Measurements from ENCODE around the gene ABCC10.
A peak's percentile ranks its signal among the peaks of the same experiment; 100 is the strongest.
"Not testable (repeated sequence)": the region's sequence is repeated elsewhere in the genome, so short reads cannot be mapped to it uniquely, and the experiment has no call there.

The ABCC10 gene, protein sequence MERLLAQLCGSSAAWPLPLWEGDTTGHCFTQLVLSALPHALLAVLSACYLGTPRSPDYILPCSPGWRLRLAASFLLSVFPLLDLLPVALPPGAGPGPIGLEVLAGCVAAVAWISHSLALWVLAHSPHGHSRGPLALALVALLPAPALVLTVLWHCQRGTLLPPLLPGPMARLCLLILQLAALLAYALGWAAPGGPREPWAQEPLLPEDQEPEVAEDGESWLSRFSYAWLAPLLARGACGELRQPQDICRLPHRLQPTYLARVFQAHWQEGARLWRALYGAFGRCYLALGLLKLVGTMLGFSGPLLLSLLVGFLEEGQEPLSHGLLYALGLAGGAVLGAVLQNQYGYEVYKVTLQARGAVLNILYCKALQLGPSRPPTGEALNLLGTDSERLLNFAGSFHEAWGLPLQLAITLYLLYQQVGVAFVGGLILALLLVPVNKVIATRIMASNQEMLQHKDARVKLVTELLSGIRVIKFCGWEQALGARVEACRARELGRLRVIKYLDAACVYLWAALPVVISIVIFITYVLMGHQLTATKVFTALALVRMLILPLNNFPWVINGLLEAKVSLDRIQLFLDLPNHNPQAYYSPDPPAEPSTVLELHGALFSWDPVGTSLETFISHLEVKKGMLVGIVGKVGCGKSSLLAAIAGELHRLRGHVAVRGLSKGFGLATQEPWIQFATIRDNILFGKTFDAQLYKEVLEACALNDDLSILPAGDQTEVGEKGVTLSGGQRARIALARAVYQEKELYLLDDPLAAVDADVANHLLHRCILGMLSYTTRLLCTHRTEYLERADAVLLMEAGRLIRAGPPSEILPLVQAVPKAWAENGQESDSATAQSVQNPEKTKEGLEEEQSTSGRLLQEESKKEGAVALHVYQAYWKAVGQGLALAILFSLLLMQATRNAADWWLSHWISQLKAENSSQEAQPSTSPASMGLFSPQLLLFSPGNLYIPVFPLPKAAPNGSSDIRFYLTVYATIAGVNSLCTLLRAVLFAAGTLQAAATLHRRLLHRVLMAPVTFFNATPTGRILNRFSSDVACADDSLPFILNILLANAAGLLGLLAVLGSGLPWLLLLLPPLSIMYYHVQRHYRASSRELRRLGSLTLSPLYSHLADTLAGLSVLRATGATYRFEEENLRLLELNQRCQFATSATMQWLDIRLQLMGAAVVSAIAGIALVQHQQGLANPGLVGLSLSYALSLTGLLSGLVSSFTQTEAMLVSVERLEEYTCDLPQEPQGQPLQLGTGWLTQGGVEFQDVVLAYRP (N-terminal part only)

DNA sequence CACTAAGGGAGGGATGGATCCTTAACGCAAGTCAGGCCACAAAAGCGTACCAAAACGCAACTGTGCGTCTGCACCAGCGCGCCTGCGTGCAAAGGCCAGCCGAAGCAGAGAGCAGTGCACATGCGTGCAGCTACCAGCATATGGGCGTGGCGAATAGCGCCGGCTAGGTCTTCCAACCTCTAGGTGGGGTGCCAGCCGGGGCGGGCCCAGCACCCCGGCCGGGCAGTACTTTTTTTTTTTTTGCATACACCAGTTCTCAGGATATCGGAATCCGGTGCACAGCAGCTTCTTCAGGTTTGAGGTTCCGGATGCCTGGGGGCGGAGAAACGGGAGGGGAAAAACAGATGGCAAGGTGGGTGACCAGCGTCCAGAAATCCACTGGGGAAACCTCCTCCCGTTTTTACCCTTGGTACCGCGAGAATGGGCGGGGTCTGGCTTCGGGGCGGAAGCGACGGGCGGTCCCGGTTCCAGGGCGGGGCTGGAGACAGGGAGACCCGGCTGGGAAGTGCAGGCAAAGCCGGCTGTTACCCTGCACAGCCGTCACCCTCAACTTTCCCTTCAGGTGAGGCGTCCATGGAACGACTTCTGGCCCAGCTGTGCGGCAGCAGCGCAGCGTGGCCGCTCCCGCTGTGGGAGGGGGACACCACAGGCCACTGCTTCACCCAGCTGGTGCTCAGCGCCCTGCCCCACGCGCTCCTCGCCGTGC, at the start of gene ABCC10:
Gene ABCC10 (plus strand): TSS at position 136 of the 706 bp plus-strand sequence. CDS start 438 bp downstream, at position 574.
- DNase-seq (ENCODE audit: low spot score): peak; percentile 92

GRCh38 chr6:43377710-43378229, 49.6 kb upstream of the ABCC10 start:
- DNase-seq (ENCODE audit: low spot score): no peak

- no peak for DNase-seq (ENCODE audit: low spot score)
These were observed 48.7 kb upstream of the ABCC10 start for GRCh38 chr6:43378631-43379030.

DNA sequence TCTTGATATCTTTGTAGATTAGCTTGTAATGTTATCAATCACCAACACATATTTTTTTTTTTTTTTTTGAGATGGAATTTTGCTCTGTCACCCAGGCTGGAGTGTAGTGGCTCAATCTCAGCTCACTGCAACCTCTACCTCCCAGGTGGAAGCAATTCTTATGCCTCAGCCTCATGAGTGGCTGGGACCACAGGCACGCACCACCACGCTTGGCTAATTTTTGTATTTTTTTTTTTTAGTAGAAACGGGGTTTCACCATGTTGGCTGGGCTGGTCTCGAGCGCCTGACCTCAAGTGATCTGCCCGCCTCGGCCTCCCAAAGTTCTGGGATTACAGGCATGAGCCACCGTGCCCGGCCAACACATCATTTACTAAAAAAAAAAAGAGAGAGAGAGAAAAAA, 46.5 kb upstream of the ABCC10 start:
- not testable (repeated sequence) for DNase-seq (ENCODE audit: low spot score)

- DNase-seq (ENCODE audit: low spot score): no peak
These were observed 44.2 kb upstream of the ABCC10 start for GRCh38 chr6:43383021-43383667.

- no peak for DNase-seq (ENCODE audit: low spot score)
These were observed 40.8 kb upstream of the ABCC10 start for GRCh38 chr6:43386492-43386891.

DNA sequence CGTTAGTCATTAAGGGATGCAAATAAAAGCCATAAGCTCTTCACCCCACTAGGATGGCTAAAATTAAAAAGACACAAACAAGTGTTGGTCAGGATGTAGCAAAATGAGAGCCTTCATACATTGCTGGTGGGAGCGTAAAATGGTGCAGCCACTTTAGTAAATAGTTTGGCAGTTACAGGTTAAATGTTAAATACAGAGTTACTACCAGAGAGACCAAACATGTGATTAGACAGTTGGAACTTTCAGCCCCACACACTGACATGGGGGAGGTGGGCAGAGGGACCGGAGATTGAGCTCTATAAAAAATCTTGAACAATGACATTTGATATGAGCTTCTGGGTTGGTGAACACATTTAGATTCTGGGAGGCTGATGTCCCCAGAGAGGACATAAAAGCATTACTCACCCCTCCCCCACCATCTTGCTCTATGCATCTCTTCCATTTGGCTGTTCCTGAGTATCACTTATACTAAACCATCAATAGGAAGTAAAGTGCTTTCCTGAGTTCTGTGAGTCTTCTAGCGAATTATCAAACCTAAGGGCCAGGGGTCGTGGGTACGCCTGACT, 37.5 kb upstream of the ABCC10 start:
- no peak for DNase-seq (ENCODE audit: low spot score)

GRCh38 chr6:43390753-43391439, 36.4 kb upstream of the ABCC10 start:
- not testable (repeated sequence) for DNase-seq (ENCODE audit: low spot score)

DNA sequence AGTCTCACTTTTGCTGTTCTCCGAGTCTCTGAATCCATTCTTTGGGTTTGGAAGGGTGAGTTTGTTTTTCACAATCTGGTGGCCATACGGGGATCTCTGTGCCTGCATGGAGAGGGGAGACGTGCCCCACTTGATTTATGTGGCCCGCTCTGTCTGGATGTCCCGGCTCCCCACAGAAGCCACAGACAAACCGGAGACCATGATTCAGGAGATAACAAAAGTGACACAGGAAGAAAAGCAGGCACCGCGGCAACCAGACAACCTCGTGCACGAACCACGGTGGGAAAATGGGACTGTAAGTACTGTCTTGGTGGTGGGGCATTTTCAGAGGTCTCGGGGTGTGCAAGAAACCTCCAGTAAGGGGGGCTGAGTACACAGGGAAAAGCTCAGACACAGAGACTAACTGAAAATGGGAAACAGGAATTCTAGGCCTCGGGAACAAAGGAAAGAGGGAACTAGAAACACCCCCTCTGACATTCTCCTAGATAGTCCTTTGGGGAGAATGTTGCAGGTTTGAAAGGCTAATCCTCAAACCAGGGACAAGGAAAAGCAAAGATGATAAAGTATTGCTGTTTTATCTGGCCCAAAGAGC, 35.8 kb upstream of the ABCC10 start:
- no peak for DNase-seq (ENCODE audit: low spot score)

DNA sequence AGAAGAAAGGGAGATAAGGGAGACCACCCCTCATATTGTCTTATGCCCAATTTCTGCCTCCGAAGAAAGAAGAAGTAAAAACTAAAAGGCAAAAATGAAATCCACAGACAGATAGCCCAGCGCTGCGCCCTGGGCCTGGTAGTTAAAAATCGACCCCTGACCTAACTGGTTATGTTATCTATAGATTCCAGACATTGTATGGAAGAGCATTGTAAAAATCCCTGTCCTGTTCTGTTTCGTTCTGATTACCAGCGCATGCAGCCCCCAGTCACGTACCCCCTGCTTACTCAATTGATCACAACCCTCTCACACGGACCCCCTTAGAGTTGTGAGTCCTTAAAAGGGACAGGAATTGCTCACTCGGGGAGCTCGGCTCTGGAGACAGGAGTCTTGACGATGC, 34.2 kb upstream of the ABCC10 start:
- not testable (repeated sequence) for DNase-seq (ENCODE audit: low spot score)

GRCh38 chr6:43393602-43394001, 33.7 kb upstream of the ABCC10 start:
- no peak for DNase-seq (ENCODE audit: low spot score)

DNA sequence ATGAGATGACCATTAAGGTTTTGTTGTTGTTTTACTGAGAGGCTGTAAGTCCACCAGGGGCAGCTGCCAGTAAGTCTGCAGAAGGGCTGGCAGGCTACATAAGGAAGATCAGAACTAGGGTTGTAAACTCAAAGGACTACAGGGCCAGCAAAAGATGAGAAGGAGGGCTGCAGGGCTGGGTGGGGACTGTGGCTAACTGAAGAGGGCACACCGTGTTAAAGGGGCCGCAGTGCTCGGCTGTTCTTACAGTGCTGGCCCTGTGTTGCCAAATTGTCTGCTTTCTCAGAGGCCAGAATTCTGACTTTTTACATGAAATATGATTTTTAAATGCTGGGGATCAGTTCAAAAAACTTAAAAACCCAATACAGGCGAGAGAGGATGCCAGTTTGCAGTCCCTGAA, 32.4 kb upstream of the ABCC10 start:
- no peak for DNase-seq (ENCODE audit: low spot score)

GRCh38 chr6:43395776-43396175, 31.6 kb upstream of the ABCC10 start:
- DNase-seq (ENCODE audit: low spot score): peak; percentile 8

GRCh38 chr6:43396408-43397149, 30.8 kb upstream of the ABCC10 start:
- DNase-seq (ENCODE audit: low spot score): no peak

GRCh38 chr6:43399932-43400487, 27.3 kb upstream of the ABCC10 start:
- DNase-seq (ENCODE audit: low spot score): no peak

DNA sequence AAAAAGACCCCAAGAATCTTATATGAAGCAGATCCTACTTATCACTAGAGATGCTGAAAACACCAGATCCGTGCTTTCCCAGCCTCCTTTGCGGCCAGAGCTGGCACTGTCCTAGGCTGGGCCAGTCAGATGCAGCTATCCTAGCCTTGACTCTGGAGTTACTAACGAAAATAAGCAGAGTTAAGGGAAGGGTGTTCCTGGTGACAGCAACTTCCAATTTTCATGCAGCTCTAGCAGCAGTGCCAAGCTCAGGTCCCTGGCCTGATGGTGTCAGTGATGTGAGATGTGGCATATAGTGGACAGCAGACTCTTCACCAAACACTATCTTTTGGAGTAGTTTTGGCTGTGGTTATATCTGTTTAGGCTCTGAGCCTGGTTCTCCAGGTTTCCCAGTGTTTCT, 25.6 kb upstream of the ABCC10 start:
- DNase-seq (ENCODE audit: low spot score): no peak

DNA sequence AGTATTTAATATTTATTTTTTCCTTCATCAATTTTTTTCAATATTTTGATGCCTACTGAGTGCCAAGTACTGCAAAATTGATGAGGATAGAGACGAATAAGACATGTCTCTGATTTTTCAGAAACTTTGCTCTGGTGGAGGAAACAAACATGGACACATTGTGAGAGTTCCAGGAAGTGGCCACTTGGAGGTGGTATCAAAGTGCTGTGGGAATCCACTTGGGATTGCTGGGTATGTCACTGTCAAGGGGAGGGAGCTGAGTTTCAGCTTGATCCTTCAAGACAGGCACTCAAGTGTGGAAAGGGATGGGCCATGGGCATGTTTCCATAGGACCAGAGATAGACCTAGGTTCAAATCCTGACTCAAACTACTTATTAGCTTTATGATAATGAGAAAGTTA, 24.5 kb upstream of the ABCC10 start:
- DNase-seq (ENCODE audit: low spot score): no peak

DNA sequence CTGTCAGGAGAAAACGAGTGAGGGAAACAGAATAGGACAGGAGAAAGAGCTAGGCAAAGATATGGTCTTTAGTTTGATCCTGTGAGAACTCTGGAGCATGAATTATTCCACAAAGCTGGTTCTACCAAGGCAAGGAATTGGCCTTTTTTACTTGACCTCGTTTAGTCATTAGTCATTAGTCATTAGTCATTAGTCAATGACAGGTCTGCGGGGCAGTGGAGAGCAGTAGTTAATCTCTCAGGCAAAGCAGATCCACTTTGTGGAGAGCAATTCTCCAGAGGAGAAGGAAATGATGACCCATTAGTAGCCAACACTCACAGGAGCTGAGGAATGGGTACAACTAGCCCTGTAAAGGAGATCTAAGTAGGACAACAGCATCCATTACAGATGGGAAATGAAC, 22.0 kb upstream of the ABCC10 start:
- DNase-seq (ENCODE audit: low spot score): no peak
